ENCODE measurements around the gene SMARCA5.

The SMARCA5 gene

DNA sequence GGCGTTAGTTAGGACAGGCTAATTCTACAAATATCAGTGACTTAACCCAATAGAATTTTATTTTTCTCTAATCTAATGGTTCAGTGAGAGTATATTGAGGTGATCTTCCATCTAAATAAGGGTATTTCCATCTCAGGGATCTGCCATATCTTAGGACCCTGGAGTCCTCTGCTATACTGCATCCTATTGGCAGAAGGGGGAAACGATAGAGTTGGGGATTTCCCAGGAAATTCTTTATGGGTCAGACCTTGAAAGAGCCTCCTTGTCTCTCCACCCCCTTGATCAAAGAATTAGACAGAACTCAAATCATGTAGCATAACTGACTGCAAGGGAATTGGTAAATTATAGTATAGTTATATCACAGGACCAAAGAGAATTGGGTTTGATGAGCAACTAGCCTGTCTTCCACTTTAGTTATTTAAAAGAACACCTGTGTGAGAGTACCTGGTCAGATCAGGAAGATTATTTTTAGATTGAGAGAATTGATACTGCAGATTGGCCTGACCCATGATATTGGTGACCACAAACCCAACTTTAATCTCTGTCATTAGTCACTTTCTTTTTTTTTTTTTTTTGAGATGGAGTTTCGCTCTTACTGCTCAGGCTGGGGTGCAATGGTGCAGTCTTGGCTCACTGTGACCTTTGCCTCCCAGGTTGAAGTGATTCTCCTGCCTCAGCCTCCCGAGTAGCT, 25.6 kb downstream of the SMARCA5 start:
- no peak overlapping the region for H3K4me3 ChIP-seq (ENCODE audit: low read depth, low read length)
- no peak for TF ChIP-seq CTCF (IDR thresholded peaks at IDR 0.05; ENCODE audit: low read depth, low read length)

- no peak for TF ChIP-seq CTCF (IDR thresholded peaks at IDR 0.05; ENCODE audit: low read depth, low read length)
These were observed 26.1 kb downstream of the SMARCA5 start for GRCh38 chr4:143539670-143540023.

GRCh38 chr4:143549928-143550327, 36.4 kb downstream of the SMARCA5 start:
- no peak for TF ChIP-seq CTCF (IDR thresholded peaks at IDR 0.05; ENCODE audit: low read depth, low read length)

More at GRCh38 chr4:143539670-143540023, 26.1 kb downstream of the SMARCA5 start:
- H3K4me3 ChIP-seq (ENCODE audit: low read depth, low read length), result no peak overlapping the region

DNA sequence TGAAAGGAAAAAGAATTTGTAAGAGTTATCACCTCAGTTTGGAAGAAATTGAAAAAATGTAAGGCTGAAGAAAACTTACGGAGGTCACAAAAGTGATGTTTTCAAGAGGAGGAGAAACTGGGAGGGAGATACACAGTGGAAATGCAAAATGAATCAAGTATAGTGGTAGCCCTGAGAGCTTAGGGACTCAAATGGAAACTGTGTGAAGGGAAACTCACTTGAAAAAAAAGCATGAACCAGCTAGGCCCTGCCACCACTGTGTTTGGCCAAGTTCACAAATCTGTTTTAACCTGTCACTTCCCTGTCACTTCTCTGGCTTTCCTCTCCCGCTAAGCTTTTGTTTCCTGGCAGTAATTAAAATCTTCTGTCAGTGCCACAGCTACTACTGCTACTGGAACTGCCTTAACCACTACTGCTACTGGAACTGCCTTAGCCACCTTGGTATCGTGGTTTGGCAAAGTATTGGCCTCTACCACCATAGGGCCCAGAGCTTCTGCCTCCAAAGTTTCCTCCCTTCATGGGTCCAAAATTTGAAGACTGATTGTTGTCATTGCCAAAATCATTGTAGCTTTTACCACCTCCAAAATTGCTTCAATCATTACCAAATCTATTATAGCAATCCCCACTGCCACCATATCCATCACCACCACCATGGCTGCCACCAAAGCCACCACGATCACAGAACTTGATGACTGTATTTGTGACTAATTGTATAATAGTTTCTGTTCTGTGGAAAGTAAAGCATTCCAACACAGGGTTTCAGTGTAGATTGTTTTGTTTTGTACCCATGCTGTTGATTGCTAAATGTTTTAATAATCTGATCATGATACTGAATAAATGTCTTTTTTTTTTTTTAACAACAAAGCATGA, 41.5 kb downstream of the SMARCA5 start:
- no peak overlapping the region for H3K4me3 ChIP-seq (ENCODE audit: low read depth, low read length)
- TF ChIP-seq CTCF (IDR thresholded peaks at IDR 0.05; ENCODE audit: low read depth, low read length), result no peak

More at GRCh38 chr4:143549928-143550327, 36.4 kb downstream of the SMARCA5 start:
- H3K4me3 ChIP-seq (ENCODE audit: low read depth, low read length), result no peak overlapping the region

GRCh38 chr4:143555676-143556075, 42.2 kb downstream of the SMARCA5 start:
- H3K4me3 ChIP-seq (ENCODE audit: low read depth, low read length), result no peak overlapping the region
- TF ChIP-seq CTCF (IDR thresholded peaks at IDR 0.05; ENCODE audit: low read depth, low read length), result no peak

GRCh38 chr4:143558286-143558685, 44.8 kb downstream of the SMARCA5 start:
- no peak overlapping the region for H3K4me3 ChIP-seq (ENCODE audit: low read depth, low read length)

More at GRCh38 chr4:143558286-143558685, 44.8 kb downstream of the SMARCA5 start:
- TF ChIP-seq CTCF (IDR thresholded peaks at IDR 0.05; ENCODE audit: low read depth, low read length), result no peak

All from WI38 (cell line).